Osteoblast (primary cell): Measurements from ENCODE around the gene NR3C2. TPM values are rescaled to one million over a fixed set of nuclear protein-coding genes. Genes with fewer than 3 reads are reported as not detected.

Experiments used
- DNase-seq: peaks from one replicate; pipeline ENCODE4 v3.0.0; 2011; ENCODE audit warnings: low spot score, mixed read lengths; ENCODE audit not compliant: insufficient read length; ENCODE audit errors: missing footprints
- H2AFZ ChIP-seq: 2 replicates; pipeline ENCODE4 v1.6.0; 2011; ENCODE audit warnings: mild to moderate bottlenecking, low read length
- H3K27ac ChIP-seq: 2 replicates; pipeline ENCODE4 v1.5.1; 2011; ENCODE audit warnings: mild to moderate bottlenecking, low read depth, low read length, moderate library complexity
- H3K27me3 ChIP-seq: 2 replicates; pipeline ENCODE4 v1.6.0; 2012; ENCODE audit warnings: mild to moderate bottlenecking, control low read depth, inconsistent platforms, low read length, moderate library complexity; ENCODE audit not compliant: insufficient read depth
- H3K36me3 ChIP-seq: 2 replicates; pipeline ENCODE4 v1.5.1; 2011; ENCODE audit warnings: mild to moderate bottlenecking, low read length, control low read depth, moderate library complexity; ENCODE audit not compliant: insufficient read depth
- H3K4me1 ChIP-seq: 2 replicates; pipeline ENCODE4 v1.5.1; 2011; ENCODE audit warnings: mild to moderate bottlenecking, low read length, control low read depth, moderate library complexity; ENCODE audit not compliant: insufficient read depth
- H3K4me2 ChIP-seq: 2 replicates; pipeline ENCODE4 v1.6.0; 2011; ENCODE audit warnings: mild to moderate bottlenecking, low read length; ENCODE audit not compliant: insufficient read depth
- H3K4me3 ChIP-seq: fragments of 200-600 bp; sonication (generic); 3 replicates; pipeline ENCODE4 v1.5.1; 2012; ENCODE audit warnings: mild to moderate bottlenecking, low read length, inconsistent platforms; ENCODE audit not compliant: insufficient read depth
- H3K79me2 ChIP-seq: 2 replicates; pipeline ENCODE4 v1.6.0; 2012; ENCODE audit warnings: mild to moderate bottlenecking, low read length, control low read depth, inconsistent platforms; ENCODE audit not compliant: insufficient read depth
- H3K9me3 ChIP-seq: 2 replicates; pipeline ENCODE4 v1.5.1; 2011; ENCODE audit warnings: low read depth, low read length, control low read depth
- H4K20me1 ChIP-seq: 2 replicates; pipeline ENCODE4 v1.6.0; 2012; ENCODE audit warnings: mild to moderate bottlenecking, low read length, control low read depth; ENCODE audit not compliant: insufficient read depth
- CTCF ChIP-seq: IDR thresholded peaks from 2 replicates; pipeline ENCODE4 v1.5.1; 2011; ENCODE audit warnings: mild to moderate bottlenecking, low read depth, low read length, moderate library complexity; ENCODE audit errors: extremely low read depth
- total RNA-seq: library from RNA; depleted of rRNA; stranded (reverse); fragments of >200 nt; gene quantifications from 2 replicates; pipeline ENCODE4 v1.2.3, GENCODE V29; 2012

NR3C2 gene
- total RNA-seq, 1 donor, result 0.72 TPM

GRCh38 chr4:148120216-148120615 is 322.0 kb downstream of the NR3C2 start:
- DNase-seq, result no peak
- H3K79me2 ChIP-seq, result no peaks in the 10 kb centered on the region
- H4K20me1 ChIP-seq, result no peaks in the 10 kb centered on the region
- H3K4me1 ChIP-seq, result no peaks in the 10 kb centered on the region
- peaks cover 4% of the 10 kb centered on the region for H3K9me3 ChIP-seq
- no peaks in the 10 kb centered on the region for H3K27me3 ChIP-seq
- H3K27ac ChIP-seq, result no peak overlapping the region
- no peaks in the 10 kb centered on the region for H3K36me3 ChIP-seq
- TF ChIP-seq CTCF, result no peak
- H3K4me3 ChIP-seq, result no peak overlapping the region
- H3K4me2 ChIP-seq, result no peak overlapping the region
- no peak overlapping the region for H2AFZ ChIP-seq

- H3K27me3 ChIP-seq, result no peaks in the 10 kb centered on the region
- no peaks in the 10 kb centered on the region for H4K20me1 ChIP-seq
- H3K4me3 ChIP-seq, result no peak overlapping the region
- H3K4me2 ChIP-seq, result no peak overlapping the region
- no peak for TF ChIP-seq CTCF
- no peak overlapping the region for H2AFZ ChIP-seq
- DNase-seq, result no peak
- H3K4me1 ChIP-seq, result no peaks in the 10 kb centered on the region
- no peaks in the 10 kb centered on the region for H3K79me2 ChIP-seq
- no peaks in the 10 kb centered on the region for H3K36me3 ChIP-seq
- H3K9me3 ChIP-seq, result no peaks in the 10 kb centered on the region
- H3K27ac ChIP-seq, result no peak overlapping the region
These were observed 323.6 kb downstream of the NR3C2 start for GRCh38 chr4:148118633-148119032.

- DNase-seq, result no peak
- Histone ChIP-seq H3K4me1 (no peaks in the 10 kb centered on the region), H3K27ac (no peak overlapping the region), H2AFZ (no peak overlapping the region), H3K4me2 (no peak overlapping the region), H3K79me2 (no peaks in the 10 kb centered on the region), H3K9me3 (no peaks in the 10 kb centered on the region), H4K20me1 (no peaks in the 10 kb centered on the region), H3K36me3 (no peaks in the 10 kb centered on the region), H3K27me3 (no peaks in the 10 kb centered on the region), H3K4me3 (no peak overlapping the region)
- no peak for TF ChIP-seq CTCF
These were observed 324.0 kb downstream of the NR3C2 start for GRCh38 chr4:148118179-148118578.

GRCh38 chr4:148116969-148117368 is 325.2 kb downstream of the NR3C2 start:
- no peaks in the 10 kb centered on the region for H3K36me3 ChIP-seq
- no peak for TF ChIP-seq CTCF
- H3K4me2 ChIP-seq, result no peak overlapping the region
- no peak overlapping the region for H3K27ac ChIP-seq
- no peak overlapping the region for H2AFZ ChIP-seq
- no peaks in the 10 kb centered on the region for H3K9me3 ChIP-seq
- H3K4me3 ChIP-seq, result no peak overlapping the region
- H3K27me3 ChIP-seq, result no peaks in the 10 kb centered on the region
- H4K20me1 ChIP-seq, result no peaks in the 10 kb centered on the region
- peaks cover 2% of the 10 kb centered on the region for H3K4me1 ChIP-seq
- no peak for DNase-seq
- H3K79me2 ChIP-seq, result no peaks in the 10 kb centered on the region
